NCI-H1048 (cell line): ENCODE measurements around the gene DOCK2.

ENCODE experiments used
- DNase-seq: peaks from one replicate; lab custom pipeline; 2025; lab: John Stamatoyannopoulos, UW

Gene DOCK2

DNA sequence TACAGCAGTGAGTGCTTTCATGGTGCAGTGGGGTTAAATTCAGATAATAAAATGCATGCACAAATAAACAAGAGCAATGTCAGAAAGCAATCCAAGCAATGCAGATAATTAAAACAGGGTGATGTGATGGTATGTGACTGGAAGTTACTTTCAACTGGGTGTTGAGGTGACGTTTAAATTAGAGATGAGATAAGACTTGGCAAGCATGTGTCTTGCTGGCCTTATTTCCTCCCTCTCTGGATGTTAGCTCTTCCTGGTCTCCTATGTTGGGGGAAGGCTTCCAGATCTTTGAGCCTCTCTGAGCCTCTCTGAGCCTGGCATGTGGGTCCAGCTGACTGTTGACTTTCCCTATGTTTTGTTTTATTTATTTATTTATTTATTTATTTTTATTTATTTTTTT is 54.4 kb downstream of the DOCK2 start:
- DNase-seq, result no peak

DNA sequence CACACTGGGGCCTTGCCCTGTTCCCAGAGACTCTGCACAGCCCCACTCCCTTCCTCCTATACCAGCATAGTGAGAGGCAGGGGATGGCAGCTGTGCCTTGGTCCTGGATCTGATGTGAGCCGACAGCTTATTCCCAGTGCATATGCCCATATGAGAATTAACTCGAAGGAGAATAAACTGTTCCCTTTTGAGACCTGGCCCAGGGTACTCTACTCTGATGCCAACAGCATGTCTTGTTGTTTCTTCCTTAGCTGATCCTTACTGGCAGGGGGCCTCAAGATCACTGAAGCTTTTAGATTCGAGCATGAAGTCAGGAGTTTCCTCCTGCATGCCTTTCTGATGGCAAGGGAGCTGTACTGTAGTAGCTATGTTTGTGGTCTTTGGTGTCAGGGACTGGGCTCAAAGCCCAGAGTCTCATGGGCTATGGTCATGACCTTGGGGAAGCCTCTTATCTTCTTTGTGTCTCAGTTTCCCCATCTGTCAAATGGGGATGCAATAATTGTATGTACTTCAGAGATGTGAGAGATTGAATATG is 57.1 kb downstream of the DOCK2 start:
- DNase-seq, result no peak

DNA sequence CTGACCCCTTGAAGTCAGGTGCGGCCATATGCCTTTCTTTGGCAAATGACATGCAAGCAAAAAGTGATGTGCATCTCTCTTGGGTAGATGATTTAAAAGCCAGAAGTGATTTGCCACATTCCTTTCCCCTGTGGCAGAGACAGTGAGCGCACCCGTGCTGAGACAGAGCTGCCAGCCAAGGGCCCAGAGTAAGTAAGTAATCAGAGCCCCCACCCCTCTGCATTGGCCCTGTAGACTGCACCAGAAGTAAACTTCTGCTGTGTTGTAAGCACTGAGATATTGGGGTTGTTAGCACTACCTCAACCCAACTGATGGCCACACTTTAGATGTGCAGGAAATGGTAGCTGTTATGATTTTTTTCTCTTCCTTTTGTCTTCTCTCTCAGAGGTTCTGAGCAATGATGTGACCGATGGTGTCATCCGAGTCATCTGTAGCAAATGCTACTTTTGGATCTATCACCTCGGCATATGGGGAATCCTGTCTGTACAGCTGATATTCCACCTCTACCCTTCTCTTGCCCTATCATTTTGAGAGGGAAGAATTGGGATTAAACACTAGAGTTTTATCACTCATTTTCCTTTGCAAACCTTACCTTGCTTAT is 58.0 kb downstream of the DOCK2 start:
- no peak for DNase-seq

DNA sequence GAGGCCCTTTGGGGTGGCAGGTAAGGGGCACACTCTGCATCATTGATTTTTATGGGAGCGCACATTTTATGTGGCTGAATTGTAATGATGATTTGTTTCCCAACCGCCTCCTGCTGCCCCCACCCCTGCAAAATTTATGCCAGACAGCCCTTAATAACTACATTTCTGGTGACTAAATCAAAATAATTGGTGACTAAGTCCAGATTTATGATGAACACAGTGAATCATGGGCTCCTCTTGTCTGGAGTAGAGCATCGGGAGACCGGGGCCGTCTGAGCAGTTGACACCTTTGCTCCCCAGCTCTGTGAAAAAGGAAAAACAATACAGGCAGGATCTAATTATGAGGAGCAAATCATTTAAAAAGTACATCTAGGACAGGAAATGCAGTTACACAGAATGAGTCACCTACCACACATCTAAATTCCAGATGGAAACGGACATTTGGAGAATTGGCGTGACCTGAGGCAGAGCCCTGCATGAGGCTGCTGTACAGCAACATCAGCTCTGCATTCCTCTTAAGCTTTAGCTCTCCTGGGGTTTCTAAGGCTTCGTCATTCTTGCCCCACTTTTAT is 58.9 kb downstream of the DOCK2 start:
- DNase-seq, result no peak

DNA sequence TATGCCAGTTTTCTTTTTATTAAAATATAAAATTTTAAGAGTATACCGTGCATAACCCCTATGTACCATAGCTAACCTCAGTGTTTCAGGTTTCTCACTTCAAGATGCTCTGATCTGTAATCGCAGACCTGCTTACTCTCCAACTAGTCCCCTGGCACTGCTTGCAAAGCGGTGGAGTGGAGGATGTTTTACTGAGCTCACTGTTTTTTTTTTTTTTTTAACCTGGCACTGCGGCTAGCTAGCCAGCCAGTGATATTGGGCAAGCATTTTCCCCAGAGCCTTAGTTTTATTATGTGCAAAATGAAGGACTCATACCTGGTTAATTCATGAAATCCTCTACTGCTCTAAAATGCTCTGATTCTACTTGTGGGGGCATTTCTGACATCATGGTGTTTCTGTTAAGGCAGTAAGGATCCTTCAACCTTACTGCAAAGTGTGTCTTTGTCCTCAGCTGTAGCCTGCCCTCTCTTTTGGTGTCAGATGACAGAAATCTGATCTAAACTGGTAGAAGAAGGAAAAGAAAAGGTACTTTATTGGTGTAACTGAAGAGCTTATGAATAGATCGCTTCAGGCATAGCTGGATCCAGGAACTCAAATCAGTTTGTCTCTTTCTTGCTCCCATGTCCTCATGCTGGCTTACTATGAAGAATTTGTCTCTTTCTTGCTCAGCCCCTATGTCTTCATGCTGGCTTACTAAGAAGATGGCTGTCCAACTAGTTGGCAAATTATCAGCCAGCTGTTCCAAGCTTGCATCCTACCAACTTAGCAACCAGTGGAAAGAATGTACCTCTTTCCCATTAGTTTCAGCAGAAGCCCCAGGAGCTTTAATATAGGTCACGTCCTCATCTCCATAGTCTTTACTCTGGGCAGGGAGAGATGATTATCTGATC is 59.8 kb downstream of the DOCK2 start:
- DNase-seq, result no peak

DNA sequence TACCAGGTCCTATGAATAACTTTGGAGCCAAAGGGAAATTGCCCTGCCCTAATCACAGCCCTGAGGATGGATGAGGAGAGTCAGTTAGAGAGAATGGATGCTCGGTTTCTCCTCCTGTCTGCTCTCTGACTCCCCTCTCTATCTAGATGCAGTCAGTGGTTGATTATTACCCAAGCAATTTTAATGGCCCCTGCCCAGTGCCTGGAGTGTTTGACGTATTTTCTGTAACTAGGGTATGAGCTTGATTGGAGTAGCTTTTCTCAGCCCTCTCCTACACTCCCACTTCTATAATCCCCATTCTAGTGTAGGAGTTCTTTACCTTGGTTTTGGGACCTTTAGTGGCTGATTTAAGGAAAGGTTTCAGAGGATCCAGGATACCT is 60.4 kb downstream of the DOCK2 start:
- DNase-seq, result no peak

DNA sequence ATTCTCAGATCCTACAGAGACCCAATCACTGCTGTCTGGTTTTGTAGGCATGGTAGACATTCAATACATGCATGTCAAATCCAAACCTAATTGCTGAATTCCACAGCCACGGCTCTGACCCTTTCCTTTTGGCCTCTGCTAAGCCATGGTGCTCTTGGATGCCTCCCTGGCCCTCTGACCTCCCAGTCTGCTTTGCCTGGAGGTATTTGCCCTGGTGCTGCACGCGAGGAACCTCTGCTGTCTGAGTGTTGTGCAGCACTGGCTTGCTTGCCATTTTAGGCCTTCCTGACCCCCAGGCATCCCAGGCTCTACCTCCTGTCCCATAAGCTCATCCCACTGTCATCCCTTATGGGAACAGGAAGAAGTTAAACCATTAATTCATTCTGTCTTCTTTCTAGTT is 60.9 kb downstream of the DOCK2 start:
- no peak for DNase-seq

DNA sequence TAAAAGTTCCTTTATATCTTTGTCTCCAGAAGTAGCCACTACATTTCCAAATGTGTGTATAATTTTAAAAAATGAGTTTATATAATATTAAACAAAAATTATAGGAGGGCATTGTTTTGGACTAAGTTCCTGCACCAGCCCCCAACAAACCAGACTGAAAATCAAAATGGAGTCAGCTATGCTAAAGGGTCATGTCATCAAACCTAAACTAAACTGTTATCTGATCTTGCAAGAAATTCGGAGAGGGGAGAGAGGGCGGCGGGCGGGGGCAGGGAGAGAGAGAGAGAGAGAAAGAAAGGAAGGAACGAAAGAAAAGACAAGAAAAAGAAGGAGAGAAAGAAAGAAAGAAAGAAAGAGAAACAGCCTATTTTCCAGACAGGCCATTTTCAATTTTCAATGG is 63.5 kb downstream of the DOCK2 start:
- DNase-seq, result no peak

DNA sequence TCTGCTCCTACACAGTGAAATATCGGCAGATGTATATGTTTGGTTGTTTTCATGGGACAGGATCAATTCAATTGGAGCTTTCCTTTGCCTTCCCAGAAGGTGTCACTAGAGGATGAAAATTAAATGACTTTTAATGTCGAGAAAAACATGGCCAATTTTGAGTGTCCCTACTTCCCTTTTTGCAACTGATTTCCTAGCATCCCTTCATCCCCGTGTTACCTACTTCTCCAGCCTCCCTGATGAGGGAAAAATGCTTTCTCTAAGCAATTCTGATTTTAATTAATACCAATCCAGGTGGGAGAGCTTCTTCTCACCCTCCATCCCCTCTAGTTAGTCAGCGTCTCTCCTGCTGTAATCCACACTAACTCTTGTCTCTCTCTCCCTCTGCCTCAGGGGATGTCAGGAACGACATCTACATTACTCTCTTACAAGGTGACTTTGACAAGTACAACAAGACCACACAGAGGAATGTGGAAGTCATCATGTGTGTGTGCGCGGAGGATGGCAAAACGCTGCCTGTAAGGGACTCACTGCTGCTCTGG is 64.9 kb downstream of the DOCK2 start:
- no peak for DNase-seq

DNA sequence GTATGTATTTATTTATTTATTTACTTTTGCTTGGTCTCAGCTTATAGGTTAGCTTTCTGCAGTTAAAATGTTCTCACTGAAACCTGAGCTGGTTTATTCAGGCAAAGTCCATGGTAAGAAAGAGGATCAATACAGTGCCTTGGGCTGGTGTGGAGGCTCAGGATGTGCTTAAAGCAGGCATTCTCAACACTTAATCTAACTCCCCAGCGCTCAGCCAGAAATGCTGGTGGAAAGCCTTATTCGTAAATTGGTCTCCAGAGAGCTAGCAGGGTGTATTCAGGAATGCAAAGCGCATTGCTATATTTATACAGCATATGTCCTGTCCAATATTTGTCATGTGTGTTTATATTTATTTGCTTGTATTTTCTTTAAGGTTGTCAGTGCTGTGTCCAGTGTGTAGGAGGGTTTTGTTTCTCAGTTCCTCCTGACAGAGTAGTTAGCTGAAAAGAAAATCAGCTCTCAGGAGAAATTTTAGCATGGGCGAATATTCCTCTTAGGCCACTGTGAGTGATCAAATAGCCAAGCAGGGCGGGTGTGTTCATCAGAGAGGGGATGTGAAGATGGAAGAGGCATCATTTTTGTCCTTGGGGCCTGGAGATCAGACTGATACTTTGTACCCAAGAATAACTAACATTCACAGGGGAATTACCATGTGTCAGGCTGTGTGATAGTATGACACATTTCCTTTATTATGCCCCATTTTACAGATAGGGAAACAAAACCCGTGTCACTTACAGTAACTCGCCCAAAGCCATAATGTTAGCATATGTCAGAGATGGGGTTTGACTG is 65.8 kb downstream of the DOCK2 start:
- DNase-seq, result no peak

DNA sequence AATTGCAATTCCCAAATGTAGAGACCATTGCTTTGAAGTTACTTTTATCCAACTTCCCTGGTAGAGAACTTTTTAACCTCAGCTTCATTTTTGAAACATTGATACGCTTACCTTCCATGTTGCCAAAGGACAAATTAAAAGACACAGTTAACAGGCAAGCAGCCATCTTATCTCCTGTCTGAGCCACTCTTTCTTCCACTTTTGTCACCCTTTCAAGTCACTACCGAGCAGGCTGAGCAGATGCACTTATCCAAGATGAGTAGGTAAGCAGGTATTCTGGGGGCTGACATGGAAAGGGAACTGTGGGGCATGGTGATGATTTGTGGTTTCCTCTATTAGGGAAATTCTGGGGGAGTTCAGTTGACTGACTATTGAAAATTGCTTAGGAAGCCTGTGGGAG is 66.7 kb downstream of the DOCK2 start:
- no peak for DNase-seq

DNA sequence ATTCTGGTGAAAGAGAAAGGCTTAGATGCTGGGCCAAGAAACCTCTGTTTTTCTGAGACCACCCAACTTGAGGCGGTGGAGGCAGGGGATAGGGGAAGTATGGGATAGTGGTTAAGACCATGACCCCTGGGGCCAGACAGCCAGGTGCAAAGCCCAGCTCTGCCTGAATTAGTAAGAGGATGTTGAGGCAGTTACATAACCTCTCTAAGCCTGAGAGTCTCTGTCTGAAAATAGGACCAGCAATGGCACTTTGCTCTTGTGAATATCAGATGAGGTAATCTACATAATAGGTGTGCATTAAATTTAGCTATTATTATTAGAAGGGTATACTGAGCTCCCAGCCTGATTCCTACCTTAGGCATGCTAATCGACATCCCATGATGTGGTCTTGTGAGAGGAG is 68.2 kb downstream of the DOCK2 start:
- no peak for DNase-seq

DNA sequence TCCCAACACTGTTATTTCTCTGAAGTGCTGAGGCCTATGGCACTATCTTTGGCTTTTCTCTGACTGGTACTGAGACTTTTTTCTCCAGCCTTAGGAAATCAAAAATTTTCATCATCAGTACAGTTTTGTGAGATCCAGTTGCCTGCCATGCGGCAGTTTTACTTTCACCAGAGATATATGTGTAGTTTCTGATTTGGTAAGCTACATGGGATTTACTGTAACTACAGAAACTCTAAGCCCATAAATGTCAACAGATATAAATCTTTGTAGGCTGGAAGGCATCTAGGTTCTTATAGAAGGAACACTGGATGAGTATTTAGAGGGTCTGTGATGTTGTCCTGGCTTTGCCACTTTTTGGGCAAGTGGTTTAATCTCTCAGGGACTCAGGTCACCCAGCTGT is 69.0 kb downstream of the DOCK2 start:
- DNase-seq, result no peak

DNA sequence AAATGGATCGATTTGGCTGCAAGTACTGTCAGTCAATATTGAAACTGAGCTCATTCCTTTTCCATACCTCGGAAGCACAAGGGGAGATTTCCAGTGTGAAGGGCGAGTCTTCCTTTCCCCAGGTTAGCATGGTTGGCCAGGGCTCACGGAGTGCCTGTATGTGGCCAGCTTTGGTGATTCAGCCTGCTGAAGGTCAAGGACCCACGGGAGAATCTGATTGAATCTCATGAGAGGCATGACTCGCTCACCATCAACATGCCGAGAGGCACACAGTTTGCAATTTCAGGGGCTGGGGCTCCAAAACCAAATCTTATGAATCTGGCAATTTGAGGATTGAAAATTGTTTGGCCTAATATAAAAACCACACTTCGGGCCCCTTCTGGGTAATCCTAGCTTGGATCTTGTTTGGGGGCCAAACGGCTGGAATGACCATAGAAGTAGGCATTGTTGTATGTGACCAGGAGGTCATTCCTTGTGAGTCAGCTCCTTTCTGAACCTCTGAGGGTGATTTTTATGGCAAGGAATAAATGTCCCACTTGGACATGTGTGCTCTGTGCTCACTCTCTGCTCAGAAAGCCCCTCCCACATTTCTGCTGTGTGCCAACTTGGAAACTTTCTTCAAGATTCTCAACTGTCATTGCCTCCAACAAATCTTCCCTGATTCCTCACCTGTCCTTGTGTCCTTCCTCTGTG is 69.8 kb downstream of the DOCK2 start:
- no peak for DNase-seq

DNA sequence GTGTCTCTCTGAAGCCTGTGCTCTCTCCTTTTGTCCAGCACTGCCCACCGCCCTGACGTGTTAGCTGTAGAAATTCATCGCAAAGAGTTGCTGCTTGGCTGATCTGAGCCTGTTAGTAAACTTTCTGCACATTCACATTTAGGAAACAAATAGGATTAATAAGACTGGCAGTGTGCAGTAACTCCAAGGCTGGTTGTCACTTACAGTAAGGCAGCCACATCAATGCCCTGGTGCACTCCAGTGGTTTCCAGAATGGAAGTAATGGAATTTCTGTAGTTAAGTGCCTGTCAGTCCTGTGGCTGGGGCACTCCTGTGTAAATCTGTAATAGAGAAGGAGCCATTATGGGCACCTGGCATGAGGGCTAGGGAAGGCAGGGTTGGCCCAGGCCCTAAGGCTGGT is 70.6 kb downstream of the DOCK2 start:
- no peak for DNase-seq

DNA sequence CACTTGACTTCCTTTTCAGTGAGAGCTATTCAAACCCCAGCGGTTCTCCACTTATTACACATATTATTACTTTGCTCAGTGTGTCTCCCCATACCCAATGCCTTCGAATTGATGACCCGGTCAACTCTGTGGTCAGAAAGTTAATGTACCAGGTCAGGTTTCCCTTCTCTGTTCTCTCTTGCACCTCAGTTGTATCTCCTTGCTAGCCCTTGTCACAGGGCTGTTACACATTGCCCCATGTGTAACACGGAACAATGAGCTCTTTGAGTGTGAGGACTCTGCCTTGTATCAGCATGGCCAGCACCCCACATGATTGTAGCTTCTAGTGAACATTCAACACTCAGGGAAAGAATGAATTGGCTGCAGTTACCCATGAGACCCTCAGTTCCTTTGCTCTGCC is 73.6 kb downstream of the DOCK2 start:
- no peak for DNase-seq

DNA sequence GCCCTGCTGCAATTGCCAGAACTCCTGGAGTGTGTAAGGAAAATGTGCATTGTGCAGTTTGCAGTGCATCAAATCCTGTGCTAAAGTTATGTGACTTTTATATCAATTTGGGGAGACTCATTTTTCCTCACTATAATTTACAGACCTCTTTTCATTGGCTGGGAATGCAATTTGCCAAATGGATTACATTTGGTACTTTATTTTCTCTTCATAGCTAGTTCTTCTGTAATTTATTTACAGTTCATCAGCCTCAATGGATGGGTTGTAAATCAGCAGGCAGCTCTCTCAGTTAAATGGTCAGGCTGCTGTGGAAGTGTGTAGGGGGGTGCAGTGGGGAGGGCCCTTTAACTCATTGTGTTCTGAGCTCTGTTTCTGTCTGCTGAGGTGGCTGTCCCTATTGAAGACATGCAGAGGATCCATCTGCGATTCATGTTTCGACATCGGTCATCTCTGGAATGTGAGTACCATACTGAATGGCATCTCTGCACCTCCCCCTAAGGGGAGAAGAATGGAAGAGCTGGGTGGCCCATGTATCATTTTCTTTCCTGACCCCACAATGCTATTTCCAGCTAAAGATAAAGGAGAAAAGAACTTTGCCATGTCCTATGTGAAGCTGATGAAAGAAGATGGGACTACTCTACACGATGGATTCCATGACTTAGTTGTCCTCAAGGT is 74.6 kb downstream of the DOCK2 start:
- DNase-seq, result no peak

DNA sequence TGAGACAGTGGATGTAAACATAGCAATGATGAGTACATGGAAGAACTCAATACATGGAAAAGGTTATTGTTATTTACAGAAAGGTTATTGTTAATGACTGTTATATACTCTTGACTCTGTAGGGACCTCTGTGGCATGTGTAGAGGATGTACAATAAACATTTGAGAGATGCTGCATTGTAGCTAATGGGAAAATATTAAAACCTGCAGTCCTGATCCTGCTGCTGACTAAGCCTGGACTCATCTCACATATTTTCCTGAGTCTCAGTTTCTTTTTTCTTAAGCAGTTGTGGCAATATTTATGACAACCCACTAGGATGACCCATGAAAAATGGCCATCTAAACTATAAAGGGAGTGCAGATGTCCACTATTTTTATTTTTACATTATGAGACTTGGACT is 75.4 kb downstream of the DOCK2 start:
- DNase-seq, result no peak

DNA sequence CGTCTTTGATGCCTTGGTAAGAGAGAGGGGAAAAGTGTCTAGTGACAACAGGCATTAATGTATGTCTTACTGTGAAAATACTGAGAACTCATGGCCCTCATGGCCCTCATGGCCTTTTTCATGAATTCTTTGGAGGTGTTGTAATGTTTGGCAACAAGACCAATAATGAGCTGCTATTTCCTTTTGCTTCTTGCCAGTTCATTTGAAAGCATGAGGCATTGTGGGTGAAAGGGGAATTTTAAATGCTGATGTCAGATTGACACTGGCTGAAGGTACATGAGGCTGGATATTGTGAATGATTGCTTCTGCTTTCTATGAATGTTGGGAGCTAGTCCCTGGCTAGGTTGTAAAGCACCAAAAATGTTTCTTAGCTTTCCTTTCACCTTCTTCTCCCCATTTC is 79.2 kb downstream of the DOCK2 start:
- DNase-seq, result no peak

DNA sequence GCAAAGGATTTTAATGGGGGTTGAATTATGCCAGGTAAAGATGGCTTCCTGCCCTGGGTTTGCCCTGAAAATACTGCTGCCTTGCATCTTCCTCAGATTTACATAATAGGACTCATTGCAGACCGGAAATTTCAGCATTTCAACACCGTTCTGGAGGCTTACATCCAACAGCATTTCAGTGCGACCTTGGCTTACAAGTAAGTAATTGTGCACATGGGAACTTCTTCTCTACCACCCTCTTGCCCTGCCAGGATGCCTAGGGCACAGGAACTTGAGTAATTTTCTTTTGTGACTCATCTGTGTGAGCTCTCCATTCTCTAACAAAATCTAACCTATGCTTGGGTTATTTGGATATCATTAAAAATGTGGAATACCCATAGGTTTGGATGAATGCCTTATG is 80.2 kb downstream of the DOCK2 start:
- no peak for DNase-seq
